IPS-15b (cell line): ENCODE data around the gene IP6K3.
A peak's percentile ranks its signal among the peaks of the same experiment; 100 is the strongest.

Experiments used
- H3K27me3 ChIP-seq: one replicate; pipeline ENCODE4 v1.6.1; 2013; ENCODE audit warnings: low read length; ENCODE audit not compliant: control insufficient read depth, insufficient read depth
- H3K36me3 ChIP-seq: one replicate; pipeline ENCODE4 v1.6.1; 2013; ENCODE audit warnings: low read length; ENCODE audit not compliant: control insufficient read depth, insufficient read depth
- H3K4me1 ChIP-seq: one replicate; pipeline ENCODE4 v1.6.1; 2013; ENCODE audit warnings: mild to moderate bottlenecking, low read length; ENCODE audit not compliant: control insufficient read depth, insufficient read depth
- H3K4me3 ChIP-seq: one replicate; pipeline ENCODE4 v1.5.1; 2013; ENCODE audit warnings: low read depth, low read length
- H3K9ac ChIP-seq: one replicate; pipeline ENCODE4 v1.6.1; 2013; ENCODE audit warnings: low read depth, mild to moderate bottlenecking, low read length
- H3K9me3 ChIP-seq: one replicate; pipeline ENCODE4 v1.6.1; 2013; ENCODE audit warnings: mild to moderate bottlenecking, low read length; ENCODE audit not compliant: control insufficient read depth, insufficient read depth

IP6K3 gene

DNA sequence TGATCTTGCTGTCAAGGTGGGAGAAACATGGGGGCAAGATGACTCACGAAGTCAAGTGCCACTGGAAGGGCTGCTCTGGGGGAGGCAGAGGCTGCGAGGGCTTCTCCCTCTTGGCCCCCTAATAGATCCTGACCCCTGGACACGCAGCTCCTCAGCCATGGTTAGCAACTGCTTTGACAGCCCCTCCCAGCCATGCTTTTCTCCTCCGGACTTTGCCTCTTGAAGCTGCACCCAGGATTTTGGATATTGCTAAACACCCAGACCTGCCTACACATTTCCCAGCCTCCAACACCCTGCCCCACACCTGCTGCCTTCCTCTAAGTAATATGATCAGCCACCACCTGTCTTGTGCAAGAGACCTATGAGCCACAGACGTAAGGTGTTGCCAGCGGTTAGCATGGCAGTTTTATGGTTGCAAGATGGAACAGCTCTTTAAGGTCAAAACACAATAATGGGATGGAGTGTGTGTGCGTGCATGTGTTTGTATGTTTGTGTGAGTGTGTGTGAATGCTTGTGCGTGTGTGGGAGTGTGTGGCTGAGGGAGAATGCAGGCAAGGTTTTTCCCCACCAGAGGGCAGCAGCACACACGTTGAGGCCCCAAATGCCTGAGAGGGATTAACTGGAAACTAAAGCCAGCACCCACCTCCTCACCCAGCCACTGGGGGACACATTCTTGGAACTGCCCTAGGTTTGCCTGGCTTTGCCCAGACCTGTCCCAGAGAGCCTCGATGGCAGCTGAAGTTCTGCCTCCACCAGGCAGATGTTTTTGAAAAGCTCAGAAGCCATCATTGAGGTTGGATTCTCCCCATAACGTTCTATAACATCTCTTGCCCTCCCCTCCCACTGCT lies 2.5 kb downstream of the IP6K3 start:
- Histone ChIP-seq H3K4me3 (no peak overlapping the region), H3K9ac (no peak overlapping the region), H3K9me3 (no peaks in the 10 kb centered on the region), H3K36me3 (no peaks in the 10 kb centered on the region), H3K27me3 (no peaks in the 10 kb centered on the region), H3K4me1 (peaks cover 11% of the 10 kb centered on the region)

- H3K27me3 ChIP-seq, result no peaks in the 10 kb centered on the region
- no peaks in the 10 kb centered on the region for H3K36me3 ChIP-seq
- H3K9me3 ChIP-seq, result no peaks in the 10 kb centered on the region
- H3K9ac ChIP-seq, result peak overlapping the region; percentile 47
- peaks cover 11% of the 10 kb centered on the region for H3K4me1 ChIP-seq
- H3K4me3 ChIP-seq, result no peak overlapping the region
Measured at GRCh38 chr6:33742837-33743236, 3.9 kb downstream of the IP6K3 start.

- peaks cover 11% of the 10 kb centered on the region for H3K4me1 ChIP-seq
- no peaks in the 10 kb centered on the region for H3K9me3 ChIP-seq
- H3K27me3 ChIP-seq, result no peaks in the 10 kb centered on the region
- H3K36me3 ChIP-seq, result no peaks in the 10 kb centered on the region
- H3K4me3 ChIP-seq, result no peak overlapping the region
- no peak overlapping the region for H3K9ac ChIP-seq
Measured at GRCh38 chr6:33742092-33742491, 4.6 kb downstream of the IP6K3 start.

DNA sequence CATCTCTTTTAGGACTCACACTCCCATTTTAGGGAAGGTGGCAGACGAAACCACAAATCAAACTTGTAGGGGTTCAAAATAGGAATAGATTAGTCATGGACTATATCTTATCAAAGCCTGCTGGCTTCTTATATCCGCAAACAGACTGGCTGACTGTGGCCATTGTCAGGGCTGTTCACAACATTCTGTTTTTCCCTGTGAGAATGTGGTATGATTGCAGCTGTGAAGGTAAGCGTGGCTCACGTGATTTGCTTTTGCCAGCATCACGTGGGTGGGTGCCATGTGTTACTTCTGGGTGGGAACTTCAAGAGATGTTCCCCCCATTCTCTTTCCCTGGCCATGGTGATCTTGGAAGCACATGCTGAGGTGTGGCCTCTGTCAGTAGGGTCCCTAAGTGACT lies 5.9 kb downstream of the IP6K3 start:
- Histone ChIP-seq H3K27me3 (no peaks in the 10 kb centered on the region), H3K36me3 (no peaks in the 10 kb centered on the region), H3K4me3 (no peak overlapping the region), H3K9ac (no peak overlapping the region), H3K4me1 (peaks cover 8% of the 10 kb centered on the region), H3K9me3 (no peaks in the 10 kb centered on the region)

- H3K36me3 ChIP-seq, result no peaks in the 10 kb centered on the region
Measured at GRCh38 chr6:33740204-33740608, 6.5 kb downstream of the IP6K3 start.

GRCh38 chr6:33739571-33739970 lies 7.1 kb downstream of the IP6K3 start:
- no peak overlapping the region for H3K9ac ChIP-seq
- H3K9me3 ChIP-seq, result no peaks in the 10 kb centered on the region
- H3K4me3 ChIP-seq, result no peak overlapping the region
- no peaks in the 10 kb centered on the region for H3K27me3 ChIP-seq
- H3K4me1 ChIP-seq, result peaks cover 4% of the 10 kb centered on the region
- no peaks in the 10 kb centered on the region for H3K36me3 ChIP-seq

More at GRCh38 chr6:33740204-33740608, 6.5 kb downstream of the IP6K3 start:
- Histone ChIP-seq H3K27me3 (no peaks in the 10 kb centered on the region), H3K9me3 (no peaks in the 10 kb centered on the region), H3K4me3 (no peak overlapping the region), H3K9ac (no peak overlapping the region), H3K4me1 (peaks cover 5% of the 10 kb centered on the region)

DNA sequence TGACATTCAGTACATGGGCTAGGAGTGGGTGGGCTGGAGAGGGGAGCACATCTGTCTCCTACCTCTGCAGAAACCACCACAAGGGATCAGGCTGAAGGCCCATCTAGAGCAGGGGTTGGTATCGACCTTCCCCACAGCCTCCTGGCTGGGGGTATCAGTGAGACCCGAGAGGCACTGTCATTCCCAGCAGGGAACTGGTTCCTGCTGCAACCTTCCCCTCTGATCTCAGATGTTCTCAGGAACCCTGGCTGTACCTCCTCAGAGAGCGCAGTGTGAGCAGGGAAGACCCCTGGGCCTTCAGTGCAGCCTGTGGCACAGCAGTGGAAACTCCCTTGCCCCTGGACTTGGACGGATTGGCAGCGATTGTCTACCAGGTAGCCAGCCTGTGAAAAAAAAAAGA lies 7.8 kb downstream of the IP6K3 start:
- peak overlapping the region; percentile 37 for H3K9ac ChIP-seq
- no peaks in the 10 kb centered on the region for H3K4me1 ChIP-seq
- H3K4me3 ChIP-seq, result no peak overlapping the region
- no peaks in the 10 kb centered on the region for H3K36me3 ChIP-seq
- H3K9me3 ChIP-seq, result no peaks in the 10 kb centered on the region
- no peaks in the 10 kb centered on the region for H3K27me3 ChIP-seq

DNA sequence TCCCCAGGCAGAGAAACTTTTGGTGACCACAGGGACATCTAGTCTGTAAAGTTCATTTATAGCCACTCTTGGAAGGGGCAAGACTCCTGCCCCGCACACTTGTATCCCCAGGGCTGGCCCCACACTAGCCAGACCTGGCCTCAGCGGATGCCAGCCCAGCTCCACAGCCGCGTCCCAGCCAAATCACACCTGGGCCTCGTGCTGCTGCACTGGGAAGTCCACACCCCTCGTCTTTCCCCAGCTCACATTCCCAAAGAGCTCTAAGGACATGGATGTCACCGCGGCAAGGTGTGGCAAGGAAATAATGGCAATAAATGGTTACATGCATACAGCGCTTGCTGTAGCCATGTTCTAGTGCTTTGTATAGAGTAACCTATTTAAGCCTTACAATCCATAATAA lies 8.6 kb downstream of the IP6K3 start:
- Histone ChIP-seq H3K9me3 (no peaks in the 10 kb centered on the region), H3K9ac (no peak overlapping the region), H3K36me3 (no peaks in the 10 kb centered on the region), H3K4me3 (no peak overlapping the region), H3K4me1 (no peaks in the 10 kb centered on the region), H3K27me3 (no peaks in the 10 kb centered on the region)

GRCh38 chr6:33737267-33738026 lies 9.3 kb downstream of the IP6K3 start:
- Histone ChIP-seq H3K4me3 (no peak overlapping the region), H3K27me3 (no peaks in the 10 kb centered on the region), H3K4me1 (no peaks in the 10 kb centered on the region), H3K9ac (no peak overlapping the region), H3K9me3 (no peaks in the 10 kb centered on the region), H3K36me3 (no peaks in the 10 kb centered on the region)

DNA sequence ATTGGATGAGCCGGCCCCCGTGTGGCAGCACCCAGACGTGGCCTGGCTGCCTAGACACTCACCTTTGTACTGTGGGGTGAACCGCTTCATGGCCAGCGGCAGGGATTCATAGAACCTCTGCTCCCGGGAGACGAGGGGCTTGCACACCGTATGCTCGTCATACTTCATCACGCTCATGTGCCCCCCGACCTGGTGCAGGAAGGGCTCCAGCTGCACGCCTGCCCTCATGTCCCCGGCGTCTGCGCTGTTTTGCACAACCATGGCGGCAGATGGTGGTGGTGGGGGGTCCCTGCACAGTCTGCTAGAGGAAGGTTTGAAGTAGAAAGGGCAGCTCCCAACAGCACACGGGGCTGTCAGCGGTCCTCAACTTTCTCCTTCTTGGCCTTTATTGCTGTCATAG lies 11.5 kb downstream of the IP6K3 start:
- Histone ChIP-seq H3K4me3 (no peak overlapping the region), H3K4me1 (no peaks in the 10 kb centered on the region), H3K9me3 (no peaks in the 10 kb centered on the region), H3K27me3 (no peaks in the 10 kb centered on the region), H3K9ac (no peak overlapping the region), H3K36me3 (no peaks in the 10 kb centered on the region)

GRCh38 chr6:33733709-33734007 lies 13.0 kb downstream of the IP6K3 start:
- H3K36me3 ChIP-seq, result no peaks in the 10 kb centered on the region
- H3K9me3 ChIP-seq, result no peaks in the 10 kb centered on the region
- no peaks in the 10 kb centered on the region for H3K4me1 ChIP-seq
- H3K27me3 ChIP-seq, result no peaks in the 10 kb centered on the region
- H3K4me3 ChIP-seq, result no peak overlapping the region
- H3K9ac ChIP-seq, result no peak overlapping the region
